HepG2 (cell line): ENCODE data around the gene RREB1. TPM values are rescaled to one million over a fixed set of nuclear protein-coding genes. Genes with fewer than 3 reads are reported as not detected.

Source experiments
- BRF2 ChIP-seq: sonication (generic); formaldehyde crosslinking; IDR thresholded peaks from 2 replicates; pipeline ENCODE4 v1.8.1; 2022; ENCODE audit warnings: mild to moderate bottlenecking, missing genetic modification reagents
- CREB3 ChIP-seq: sonication (generic); formaldehyde crosslinking; IDR thresholded peaks from 2 replicates; pipeline ENCODE4 v1.5.0; 2020; ENCODE audit warnings: missing genetic modification reagents
- FOXM1 ChIP-seq: sonication (generic); formaldehyde crosslinking; IDR thresholded peaks from 2 replicates; pipeline ENCODE4 v1.5.0; 2020; ENCODE audit warnings: missing genetic modification reagents
- HMG20B ChIP-seq: conservative IDR thresholded peaks from 2 replicates; pipeline ENCODE4 v1.6.1; 2016; ENCODE audit warnings: missing genetic modification reagents, missing compliant biosample characterization
- IRF1 ChIP-seq: sonication (generic); formaldehyde crosslinking; IDR thresholded peaks from 2 replicates; pipeline ENCODE4 v1.4.0; 2020; ENCODE audit warnings: low read depth, mild to moderate bottlenecking, missing genetic modification reagents
- MXD4 ChIP-seq: IDR thresholded peaks from 2 replicates; pipeline ENCODE4 v1.6.1; 2016; ENCODE audit warnings: mild to moderate bottlenecking, missing biosample characterization, missing genetic modification reagents
- MYC ChIP-seq: sonication (generic); formaldehyde crosslinking; IDR thresholded peaks from 2 replicates; pipeline ENCODE4 v1.9.0; 2021; ENCODE audit warnings: missing genetic modification reagents, borderline replicate concordance
- NR0B2 ChIP-seq: sonication (generic); formaldehyde crosslinking; IDR thresholded peaks from 2 replicates; pipeline ENCODE4 v1.4.0; 2020; ENCODE audit warnings: mild to moderate bottlenecking, missing genetic modification reagents
- RFX5 ChIP-seq: IDR thresholded peaks from 2 replicates; pipeline ENCODE4 v1.6.1; 2011; ENCODE audit warnings: low read depth, low read length, improper control_type of control experiment
- SCMH1 ChIP-seq: sonication (generic); formaldehyde crosslinking; IDR thresholded peaks from 2 replicates; pipeline ENCODE4 v1.9.0; 2021; ENCODE audit warnings: missing genetic modification reagents, mild to moderate bottlenecking, borderline replicate concordance
- TRIM24 ChIP-seq: sonication (generic); formaldehyde crosslinking; IDR thresholded peaks from 2 replicates; pipeline ENCODE4 v1.8.0; 2022; ENCODE audit warnings: mild to moderate bottlenecking, missing genetic modification reagents
- U2AF1 ChIP-seq: fragments of 200-400 bp; formaldehyde crosslinking; optimal IDR thresholded peaks from 2 replicates; pipeline ENCODE3; 2017; ENCODE audit warnings: mild to moderate bottlenecking, low read depth, low read length
- UBTF ChIP-seq: sonication (generic); formaldehyde crosslinking; IDR thresholded peaks from 2 replicates; pipeline ENCODE4 v1.4.0; 2020; ENCODE audit warnings: mild to moderate bottlenecking, missing genetic modification reagents
- ZFX ChIP-seq: sonication (generic); formaldehyde crosslinking; IDR thresholded peaks from 2 replicates; pipeline ENCODE4 v1.4.0; 2020; ENCODE audit warnings: mild to moderate bottlenecking, low read depth, missing genetic modification reagents, moderate library complexity
- ZKSCAN1 ChIP-seq: fragments of 150-350 bp; IDR thresholded peaks from 2 replicates; pipeline ENCODE4 v1.6.1; 2014; ENCODE audit warnings: low read length
- ZMAT5 ChIP-seq: sonication (generic); formaldehyde crosslinking; IDR thresholded peaks from 2 replicates; pipeline ENCODE4 v1.5.0; 2020; ENCODE audit warnings: mild to moderate bottlenecking, low read depth, missing genetic modification reagents, borderline replicate concordance
- ZNF234 ChIP-seq: sonication (generic); formaldehyde crosslinking; conservative IDR thresholded peaks from 2 replicates; pipeline ENCODE4 v1.5.1; 2020; ENCODE audit warnings: mild to moderate bottlenecking, missing genetic modification reagents
- ZNF430 ChIP-seq: sonication (generic); formaldehyde crosslinking; IDR thresholded peaks from 2 replicates; pipeline ENCODE4 v1.9.0; 2021; ENCODE audit warnings: mild to moderate bottlenecking, missing genetic modification reagents
- ZNF547 ChIP-seq: sonication (generic); formaldehyde crosslinking; IDR thresholded peaks from 2 replicates; pipeline ENCODE4 v1.5.1; 2020; ENCODE audit warnings: mild to moderate bottlenecking, missing genetic modification reagents
- ZNF564 ChIP-seq: sonication (generic); formaldehyde crosslinking; IDR thresholded peaks from 2 replicates; pipeline ENCODE4 v1.8.1; 2023; ENCODE audit warnings: mild to moderate bottlenecking, missing genetic modification reagents
- ZNF766 ChIP-seq: sonication (generic); formaldehyde crosslinking; IDR thresholded peaks from 2 replicates; pipeline ENCODE4 v1.5.0; 2020; ENCODE audit warnings: missing genetic modification reagents, borderline replicate concordance
- ZNF776 ChIP-seq: sonication (generic); formaldehyde crosslinking; IDR thresholded peaks from 2 replicates; pipeline ENCODE4 v1.4.0; 2020; ENCODE audit warnings: mild to moderate bottlenecking, missing genetic modification reagents
- polyA plus RNA-seq, 8 experiments: library from polyadenylated mRNA; depleted of rRNA in 3 of 8; stranded (reverse) in 7 of 8; unstranded in 1 of 8; fragments of >200 nt; fragmentation: Illumina TruSeq in 4 of 8; extraction: Trizol in 4 of 8; gene quantifications; 2 replicates each; pipeline versions ENCODE4 v1.2.1 to v1.2.3, GENCODE V29; 2011 to 2016; ENCODE audit warnings: low read depth in 4 of 8, missing spikeins in 1 of 8, mixed read lengths in 1 of 8; ENCODE audit not compliant: insufficient read depth in 1 of 8
- total RNA-seq, 5 experiments: library from RNA; depleted of rRNA; stranded (reverse); fragments of >200 nt; fragmentation: Illumina TruSeq; extraction: Trizol; gene quantifications; 2 replicates each; pipeline ENCODE4 v1.2.3, GENCODE V29; 2016; ENCODE audit warnings: low read depth in 1 of 5

RREB1 gene
- total and polyA plus RNA-seq, 2 of the 13 experiments (the other 11 are each of a cell fraction or from before 2014, with no cell fraction given), result 6.1 to 23.2 TPM

- no peak for TF ChIP-seq ZNF234 (CRISPR knock-in tag)
- no peak for TF ChIP-seq ZNF564 (CRISPR knock-in tag)
- peak; percentile 95 for TF ChIP-seq ZNF547
- no peak for TF ChIP-seq RFX5
- TF ChIP-seq MXD4, result no peak
- TF ChIP-seq U2AF1, result no peak
- TF ChIP-seq ZFX (CRISPR knock-in tag), result peak; percentile 83
- TF ChIP-seq TRIM24 (CRISPR knock-in tag), result no peak
- no peak for TF ChIP-seq IRF1 (CRISPR knock-in tag)
- peak; percentile 56; the same call in 1 of the 2 replicates for TF ChIP-seq BRF2
- TF ChIP-seq ZNF430 (CRISPR knock-in tag), result peak; percentile 13; the same call in 1 of the 2 replicates
- TF ChIP-seq SCMH1 (CRISPR knock-in tag), result no peak
- peak; percentile 80 for TF ChIP-seq UBTF (CRISPR knock-in tag)
- no peak; the same call in 1 of the 2 replicates for TF ChIP-seq CREB3 (CRISPR knock-in tag)
- TF ChIP-seq NR0B2 (CRISPR knock-in tag), result peak; percentile 95
- no peak for TF ChIP-seq FOXM1 (CRISPR knock-in tag)
- TF ChIP-seq ZNF776 (CRISPR knock-in tag), result peak; percentile 82; the same call in 1 of the 2 replicates
- peak; percentile 68; the same call in 1 of the 2 replicates for TF ChIP-seq ZNF766 (CRISPR knock-in tag)
- TF ChIP-seq ZMAT5 (CRISPR knock-in tag), result no peak
- peak; percentile 79; the same call in 1 of the 2 replicates for TF ChIP-seq MYC (CRISPR knock-in tag)
- no peak for TF ChIP-seq HMG20B (CRISPR knock-in tag)
- TF ChIP-seq ZKSCAN1, result 0 out of 2 replicates have a peak, but pooled peaks have one; percentile 15
Observed at GRCh38 chr6:7140631-7141378, 33.0 kb downstream of the RREB1 start (continued).
